Islet precursor cell (in vitro differentiated cells): ENCODE measurements around the gene KDM6A.
A peak's percentile ranks its signal among the peaks of the same experiment; 100 is the strongest.
"Not testable (repeated sequence)": the region's sequence is repeated elsewhere in the genome, so short reads cannot be mapped to it uniquely, and the experiment has no call there.

Experiments used
- DNase-seq: peaks from one replicate; pipeline ENCODE4 v3.0.0-alpha.2; 2018

Gene KDM6A

GRCh38 chrX:45017946-45018345 is 145.0 kb downstream of the KDM6A start:
- no peak for DNase-seq

- DNase-seq: no peak
These were observed 149.2 kb downstream of the KDM6A start for GRCh38 chrX:45022150-45022549.

GRCh38 chrX:45024501-45024900 is 151.5 kb downstream of the KDM6A start:
- DNase-seq: no peak

GRCh38 chrX:45026036-45026435 is 153.0 kb downstream of the KDM6A start:
- no peak for DNase-seq

GRCh38 chrX:45031830-45032378 is 158.9 kb downstream of the KDM6A start:
- DNase-seq: no peak

- DNase-seq: no peak
These were observed 162.1 kb downstream of the KDM6A start for GRCh38 chrX:45035071-45035470.

GRCh38 chrX:45036161-45036560 is 163.2 kb downstream of the KDM6A start:
- no peak for DNase-seq

GRCh38 chrX:45040137-45040536 is 167.1 kb downstream of the KDM6A start:
- DNase-seq: not testable (repeated sequence)

- DNase-seq: no peak
These were observed 173.4 kb downstream of the KDM6A start for GRCh38 chrX:45046417-45046816.

GRCh38 chrX:45050558-45050957 is 177.6 kb downstream of the KDM6A start:
- no peak for DNase-seq

GRCh38 chrX:45056428-45057145 is 183.6 kb downstream of the KDM6A start:
- DNase-seq: no peak

- not testable (repeated sequence) for DNase-seq
These were observed 186.9 kb downstream of the KDM6A start for GRCh38 chrX:45059906-45060305.

GRCh38 chrX:45063319-45064095 is 190.5 kb downstream of the KDM6A start:
- peak; percentile 65 for DNase-seq

GRCh38 chrX:45068569-45068968 is 195.6 kb downstream of the KDM6A start:
- DNase-seq: no peak

GRCh38 chrX:45070116-45071007 is 197.4 kb downstream of the KDM6A start:
- no peak for DNase-seq

GRCh38 chrX:45073011-45073410 is 200.0 kb downstream of the KDM6A start:
- DNase-seq: not testable (repeated sequence)

GRCh38 chrX:45077748-45078424 is 204.9 kb downstream of the KDM6A start:
- no peak for DNase-seq

GRCh38 chrX:45083314-45083713 is 210.3 kb downstream of the KDM6A start:
- DNase-seq: no peak

- DNase-seq: no peak
These were observed 237.5 kb downstream of the KDM6A start for GRCh38 chrX:45110494-45110893.

- DNase-seq: no peak
These were observed 253.2 kb downstream of the KDM6A start for GRCh38 chrX:45126158-45126557.

GRCh38 chrX:45128896-45129454 is 256.0 kb downstream of the KDM6A start:
- no peak for DNase-seq

GRCh38 chrX:45133465-45133864 is 260.5 kb downstream of the KDM6A start:
- DNase-seq: no peak
